ENCODE results near the gene UBE2O.

DNA sequence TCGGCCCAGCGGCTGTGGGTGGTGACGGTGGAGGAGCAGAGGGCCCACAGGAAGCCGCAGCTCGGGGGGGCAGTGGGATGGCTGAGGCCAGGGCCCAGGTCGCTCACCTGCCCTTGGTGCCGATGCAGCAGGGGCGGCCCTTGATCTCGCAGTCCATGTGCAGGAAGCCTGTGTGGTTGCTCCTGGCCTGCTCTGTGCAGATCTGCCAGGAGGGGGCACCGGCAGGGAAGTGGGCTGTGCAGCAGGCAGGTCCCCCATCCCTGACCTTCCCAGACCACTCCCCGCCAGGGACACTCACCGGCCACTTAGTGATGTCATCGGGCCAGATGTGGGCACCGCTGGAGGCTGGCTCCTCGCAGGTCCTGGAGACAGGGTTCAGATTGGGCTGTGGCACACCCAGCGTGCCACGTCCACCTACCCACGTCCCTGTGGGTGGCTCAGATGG lies 20.6 kb upstream of the UBE2O start:
- TF ChIP-seq, protein P1, sequence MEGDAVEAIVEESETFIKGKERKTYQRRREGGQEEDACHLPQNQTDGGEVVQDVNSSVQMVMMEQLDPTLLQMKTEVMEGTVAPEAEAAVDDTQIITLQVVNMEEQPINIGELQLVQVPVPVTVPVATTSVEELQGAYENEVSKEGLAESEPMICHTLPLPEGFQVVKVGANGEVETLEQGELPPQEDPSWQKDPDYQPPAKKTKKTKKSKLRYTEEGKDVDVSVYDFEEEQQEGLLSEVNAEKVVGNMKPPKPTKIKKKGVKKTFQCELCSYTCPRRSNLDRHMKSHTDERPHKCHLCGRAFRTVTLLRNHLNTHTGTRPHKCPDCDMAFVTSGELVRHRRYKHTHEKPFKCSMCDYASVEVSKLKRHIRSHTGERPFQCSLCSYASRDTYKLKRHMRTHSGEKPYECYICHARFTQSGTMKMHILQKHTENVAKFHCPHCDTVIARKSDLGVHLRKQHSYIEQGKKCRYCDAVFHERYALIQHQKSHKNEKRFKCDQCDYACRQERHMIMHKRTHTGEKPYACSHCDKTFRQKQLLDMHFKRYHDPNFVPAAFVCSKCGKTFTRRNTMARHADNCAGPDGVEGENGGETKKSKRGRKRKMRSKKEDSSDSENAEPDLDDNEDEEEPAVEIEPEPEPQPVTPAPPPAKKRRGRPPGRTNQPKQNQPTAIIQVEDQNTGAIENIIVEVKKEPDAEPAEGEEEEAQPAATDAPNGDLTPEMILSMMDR (IDR thresholded peaks at IDR 0.05), result peak in 1 of 6 experiments; percentile 17
- no peak for TF ChIP-seq POLR2A (IDR thresholded peaks at IDR 0.05)

Data from Peyer's patch (tissue), 4 donors.